GM12864 (cell line): ENCODE measurements around the gene NRG2.

Source experiments
- DNase-seq: peaks from one replicate; pipeline ENCODE4 v3.0.0-alpha.2; 2011; ENCODE audit warnings: low read depth
- H3K4me3 ChIP-seq: 2 replicates; pipeline ENCODE4 v1.5.1; 2011; ENCODE audit warnings: mild to moderate bottlenecking, low read depth, low read length, control low read depth
- CTCF ChIP-seq: IDR thresholded peaks from 2 replicates; pipeline ENCODE4 v1.5.1; 2011; ENCODE audit warnings: low read depth, mild to moderate bottlenecking, moderate library complexity, low read length, control low read depth, inconsistent platforms; ENCODE audit errors: missing control alignments

Gene NRG2

DNA sequence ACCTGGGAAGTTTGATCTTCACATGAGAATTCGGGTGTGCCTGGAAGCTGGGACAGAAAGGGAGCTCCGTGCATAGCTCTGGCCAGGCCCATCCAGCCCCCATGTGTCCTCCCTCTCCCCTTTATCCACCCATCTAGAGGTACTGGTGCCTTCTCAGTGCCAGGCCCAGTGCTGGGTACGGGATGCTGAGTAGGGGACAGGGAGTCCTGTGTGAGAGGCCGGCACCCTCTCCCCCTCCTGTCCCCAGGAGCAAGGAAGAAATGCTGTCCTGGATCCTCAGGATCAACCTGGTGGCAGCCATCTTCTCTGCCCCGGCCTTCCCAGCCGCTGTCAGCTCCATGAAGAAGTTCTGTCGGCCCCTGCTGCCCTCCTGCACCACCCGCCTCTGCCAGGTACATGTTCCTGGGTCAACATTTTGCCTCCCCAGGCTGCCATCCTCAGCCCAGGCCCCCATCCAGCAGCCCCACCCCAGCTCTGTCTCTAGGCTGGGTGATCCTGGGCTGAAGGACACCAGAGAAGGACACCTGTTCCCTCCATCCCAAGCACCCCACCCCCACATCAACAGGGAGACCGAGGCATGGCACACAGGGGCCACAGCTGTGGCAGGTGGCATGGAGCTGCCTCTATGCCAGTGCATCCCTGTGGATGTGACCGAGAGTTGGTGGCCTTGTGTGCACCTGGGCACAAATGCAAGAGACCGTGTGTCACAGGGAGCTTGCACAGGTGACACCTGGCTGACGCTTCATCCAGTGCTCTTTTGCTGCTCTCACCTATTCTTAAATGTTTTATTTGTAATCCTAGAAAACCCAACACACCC is 204.5 kb downstream of the NRG2 start:
- TF ChIP-seq CTCF = no peak
- no peak for DNase-seq
- no peak overlapping the region for H3K4me3 ChIP-seq

GRCh38 chr5:139837711-139838380 is 205.3 kb downstream of the NRG2 start:
- TF ChIP-seq CTCF = no peak
- no peak for DNase-seq
- no peak overlapping the region for H3K4me3 ChIP-seq

DNA sequence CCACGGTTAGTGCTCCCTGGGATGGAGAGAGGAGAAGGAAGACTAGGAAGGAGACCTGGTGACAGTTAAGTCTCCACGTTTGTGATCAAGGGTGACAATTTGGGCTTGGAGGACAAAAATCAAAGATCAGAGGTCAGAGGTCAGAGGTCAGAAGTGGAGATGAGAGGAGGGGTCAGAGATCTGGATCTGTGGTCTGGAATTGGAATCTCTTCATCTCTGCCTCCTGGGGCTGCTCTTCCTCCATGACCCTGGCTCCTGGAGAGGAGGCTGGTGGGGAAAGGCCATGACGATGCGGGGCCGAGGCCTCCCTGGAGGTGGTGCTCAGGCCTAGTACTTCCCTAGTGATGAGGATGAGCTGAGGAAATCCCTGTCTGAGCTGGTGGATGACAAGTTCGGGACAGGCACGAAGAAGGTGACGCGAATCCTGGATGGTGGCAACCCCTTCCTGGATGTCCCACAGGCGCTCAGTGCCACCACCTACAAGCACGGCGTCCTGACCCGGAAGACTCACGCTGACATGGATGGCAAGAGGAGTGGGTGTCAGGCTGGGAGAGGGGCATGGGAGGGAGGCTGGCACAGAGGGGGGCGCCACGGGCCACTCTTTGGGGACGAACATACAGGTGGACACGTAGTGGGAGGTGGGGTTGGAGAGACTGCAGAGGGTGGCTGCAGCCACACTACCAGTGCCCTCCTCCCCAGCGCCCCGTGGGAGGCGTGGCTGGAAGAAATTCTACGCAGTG is 206.5 kb downstream of the NRG2 start:
- H3K4me3 ChIP-seq = no peak overlapping the region
- no peak for DNase-seq
- no peak for TF ChIP-seq CTCF

DNA sequence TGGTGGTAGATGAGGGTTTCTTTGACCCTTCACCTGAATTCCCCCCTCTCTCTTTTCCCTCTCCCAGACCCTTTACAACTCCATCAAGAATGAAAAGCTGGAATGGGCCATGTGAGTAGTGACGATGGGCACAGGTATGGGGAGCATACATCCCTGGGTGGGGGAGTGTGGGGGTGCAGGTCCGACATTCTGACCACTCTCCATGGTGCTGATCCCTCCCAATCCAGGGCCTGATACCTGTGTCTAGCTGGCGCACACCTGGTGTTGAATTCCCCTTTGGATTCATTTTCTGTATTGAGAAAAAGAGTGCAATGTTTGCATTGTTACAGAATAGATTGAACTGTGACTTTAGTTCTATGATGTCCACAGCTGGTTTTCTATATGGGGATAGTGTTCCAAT is 207.4 kb downstream of the NRG2 start:
- TF ChIP-seq CTCF = no peak
- no peak for DNase-seq
- H3K4me3 ChIP-seq = no peak overlapping the region

DNA sequence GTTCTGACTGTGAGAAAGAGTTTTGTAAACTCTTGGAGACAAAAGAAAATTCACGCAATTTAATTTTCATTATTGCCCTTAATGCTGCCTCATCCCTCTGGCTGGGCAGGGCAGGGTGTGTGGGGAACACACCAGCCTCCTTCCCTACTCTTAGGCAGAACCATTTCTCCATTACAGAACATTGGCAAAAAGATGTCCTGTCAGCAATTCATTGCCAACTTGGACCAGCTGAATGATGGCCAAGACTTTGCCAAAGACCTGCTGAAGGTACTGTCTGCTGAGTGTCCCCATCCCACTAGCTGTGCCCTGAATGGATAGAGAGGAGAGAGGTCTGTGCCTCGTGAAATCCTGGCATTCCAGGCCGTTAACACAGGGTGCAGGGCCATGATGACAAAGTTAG is 209.6 kb downstream of the NRG2 start:
- DNase-seq = no peak
- no peak overlapping the region for H3K4me3 ChIP-seq
- no peak for TF ChIP-seq CTCF

GRCh38 chr5:139831624-139832023 is 211.5 kb downstream of the NRG2 start:
- DNase-seq = no peak
- no peak overlapping the region for H3K4me3 ChIP-seq
- no peak for TF ChIP-seq CTCF
